GM19463 (cell line): Measurements from ENCODE around the gene MGAT3.
"Not testable (repeated sequence)": the region's sequence is repeated elsewhere in the genome, so short reads cannot be mapped to it uniquely, and the experiment has no call there.

Experiments used
- ATAC-seq: cut with Tn5 transposase; IDR thresholded peaks from one replicate; pipeline ENCODE4 v1.9.1; 2021; ENCODE audit warnings: mild to moderate bottlenecking, moderate library complexity; ENCODE audit not compliant: unreplicated experiment

The MGAT3 gene

DNA sequence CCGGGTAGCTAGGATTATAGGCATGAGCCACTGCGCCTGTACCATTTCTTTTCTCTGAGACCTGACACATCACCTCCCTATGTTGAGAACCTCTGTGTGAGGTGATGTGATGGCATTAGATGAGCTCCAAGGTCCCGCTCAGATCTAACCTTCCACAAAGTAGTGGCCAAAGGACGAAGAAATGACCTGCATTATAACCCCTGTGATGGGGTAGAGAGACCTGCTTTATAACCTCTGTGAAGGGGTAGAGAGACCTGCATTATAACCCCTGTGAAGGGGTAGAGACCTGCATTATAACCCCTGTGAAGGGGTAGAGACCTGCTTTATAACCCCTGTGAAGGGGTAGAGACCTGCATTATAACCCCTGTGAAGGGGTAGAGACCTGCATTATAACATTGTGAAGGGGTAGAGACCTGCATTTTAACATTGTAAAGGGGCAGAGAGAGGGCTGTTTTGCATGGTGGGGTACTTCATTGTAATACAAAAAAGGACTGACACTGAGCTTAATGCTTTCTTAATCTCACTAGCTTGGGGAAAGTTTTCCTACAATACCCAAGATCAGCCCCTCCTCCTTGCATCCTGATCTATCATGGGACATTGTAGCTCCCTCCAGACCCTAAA, 53.8 kb downstream of the MGAT3 start:
- ATAC-seq = no peak

DNA sequence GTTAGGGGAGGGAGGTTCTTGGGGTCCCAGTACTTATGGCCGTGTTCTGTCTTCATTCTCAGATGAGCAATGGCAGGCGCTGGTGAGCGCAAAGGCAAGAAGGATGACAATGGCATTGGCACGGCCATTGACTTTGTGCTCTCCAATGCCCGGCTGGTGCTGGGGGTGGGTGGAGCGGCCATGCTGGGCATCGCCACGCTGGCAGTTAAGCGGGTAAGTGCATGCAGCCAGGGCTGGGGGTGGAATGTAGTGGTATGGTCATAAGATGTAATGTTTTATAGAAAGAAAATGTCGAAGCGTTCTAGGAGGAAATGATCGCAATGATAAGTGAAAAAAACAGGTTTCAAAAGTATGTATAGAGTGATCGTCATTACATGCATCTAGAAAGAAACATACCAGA, 54.4 kb downstream of the MGAT3 start:
- no peak for ATAC-seq

DNA sequence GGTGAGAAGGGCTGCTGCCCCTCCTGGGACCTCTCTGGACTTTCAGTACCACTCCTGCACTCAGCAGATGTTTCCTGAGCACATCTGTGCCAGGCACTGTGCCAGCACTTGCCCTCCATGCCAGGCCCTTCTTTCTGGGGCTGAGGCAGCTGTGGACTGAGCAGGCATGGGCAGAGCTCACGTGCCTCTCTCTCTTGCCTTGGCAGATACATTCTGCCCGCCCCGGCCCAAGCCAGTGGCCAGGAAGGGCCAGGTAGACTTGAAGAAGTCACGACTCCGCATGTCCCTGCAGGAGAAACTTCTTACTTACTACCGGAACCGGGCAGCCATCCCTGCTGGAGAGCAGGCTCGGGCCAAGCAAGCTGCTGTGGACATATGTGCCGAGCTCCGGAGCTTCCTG, 55.2 kb downstream of the MGAT3 start:
- no peak for ATAC-seq

DNA sequence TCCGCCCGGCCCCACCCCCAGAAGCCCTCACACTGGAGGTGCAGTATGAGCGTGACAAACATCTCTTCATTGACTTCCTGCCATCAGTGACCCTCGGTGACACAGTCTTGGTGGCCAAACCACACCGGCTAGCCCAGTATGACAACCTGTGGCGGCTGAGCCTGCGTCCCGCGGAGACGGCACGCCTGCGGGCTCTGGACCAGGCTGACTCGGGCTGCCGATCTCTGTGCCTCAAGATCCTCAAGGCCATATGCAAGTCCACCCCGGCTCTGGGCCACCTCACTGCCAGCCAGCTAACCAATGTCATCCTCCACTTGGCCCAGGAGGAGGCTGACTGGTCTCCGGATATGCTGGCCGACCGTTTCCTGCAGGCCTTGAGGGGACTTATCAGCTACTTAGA, 57.0 kb downstream of the MGAT3 start:
- no peak for ATAC-seq

DNA sequence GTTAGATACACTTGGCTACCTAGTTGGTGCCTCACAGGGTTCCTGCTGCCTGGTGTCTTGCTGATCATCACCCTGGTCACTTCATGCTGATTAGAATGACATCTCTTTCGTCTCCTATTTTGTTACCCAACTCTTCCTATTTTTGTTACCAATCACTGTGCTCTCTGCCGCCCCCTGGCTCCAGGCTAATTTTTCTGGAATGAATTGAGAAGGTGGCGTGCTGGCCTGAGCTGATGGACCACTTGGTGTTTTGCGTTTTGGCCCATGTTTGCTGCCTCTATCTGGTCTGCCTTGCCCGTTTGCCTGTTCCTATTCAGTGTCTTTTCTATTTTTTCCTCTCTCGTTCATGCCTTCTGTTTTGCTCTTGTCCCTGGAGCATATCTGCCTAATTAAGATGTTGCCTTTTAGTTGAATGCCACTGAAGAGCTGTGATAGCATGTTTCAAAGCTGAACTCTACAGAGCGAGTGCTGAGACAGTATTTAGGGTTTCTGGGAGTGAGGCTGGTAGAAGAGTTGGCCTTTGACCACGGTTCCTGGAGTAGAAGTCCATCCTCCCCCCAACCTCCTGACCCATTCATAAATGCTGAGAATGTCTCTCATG, 57.7 kb downstream of the MGAT3 start:
- no peak for ATAC-seq

DNA sequence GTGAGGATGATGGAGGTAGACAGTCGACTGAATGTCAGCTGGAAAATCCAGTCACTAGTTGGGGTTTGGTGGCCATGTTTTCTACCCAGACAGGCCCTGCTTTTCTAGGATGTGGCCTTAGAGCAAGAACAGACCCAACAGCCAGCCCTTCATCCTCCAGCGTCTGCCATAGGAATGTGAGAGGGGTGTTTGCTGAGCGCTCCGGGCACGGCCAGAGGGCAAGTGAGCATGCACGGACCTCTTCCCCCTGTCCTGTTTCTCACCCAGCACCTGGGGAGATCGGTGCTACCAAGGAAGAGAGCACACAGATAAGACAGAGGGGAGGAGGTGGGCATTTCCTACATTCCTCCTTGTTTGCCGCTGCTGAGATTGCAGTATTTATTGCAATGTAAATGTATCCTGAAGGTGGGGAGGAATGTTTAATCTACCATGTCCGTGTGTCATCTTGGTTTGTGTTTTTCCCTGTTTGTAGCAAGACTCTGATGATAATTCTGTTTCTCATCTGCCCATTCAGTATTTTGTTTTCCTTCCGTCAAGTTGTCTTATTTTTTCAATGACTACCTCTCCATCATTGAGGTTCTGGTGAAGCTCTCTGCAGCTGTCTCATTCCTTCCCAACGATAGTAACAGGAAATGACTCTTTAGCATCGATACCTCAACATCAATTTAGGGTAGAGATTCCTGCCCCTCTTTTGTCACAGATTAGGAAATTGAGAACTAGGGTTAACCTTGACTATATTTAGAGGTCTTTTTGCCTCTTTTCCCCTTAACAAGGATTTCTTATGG, 58.6 kb downstream of the MGAT3 start:
- no peak for ATAC-seq

DNA sequence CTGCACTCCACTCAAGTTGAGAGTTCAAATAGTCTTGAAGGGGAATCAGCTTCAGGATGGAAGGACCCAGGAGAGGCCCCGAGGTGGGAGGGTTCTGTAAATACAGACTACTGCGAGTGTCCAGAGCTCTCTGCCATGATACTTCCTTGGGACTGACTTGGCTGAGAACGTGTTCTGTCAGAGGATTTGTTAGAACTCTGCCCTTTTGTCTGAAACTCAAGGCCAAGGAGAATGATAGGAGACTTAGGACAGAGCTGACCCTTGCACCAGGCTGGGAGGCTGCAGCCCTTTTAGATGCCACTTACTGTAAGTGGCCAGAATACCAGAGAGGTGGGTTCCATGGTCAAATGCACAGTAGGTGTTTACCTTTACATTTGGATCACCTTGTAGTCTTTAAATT, 60.7 kb downstream of the MGAT3 start:
- ATAC-seq = no peak

DNA sequence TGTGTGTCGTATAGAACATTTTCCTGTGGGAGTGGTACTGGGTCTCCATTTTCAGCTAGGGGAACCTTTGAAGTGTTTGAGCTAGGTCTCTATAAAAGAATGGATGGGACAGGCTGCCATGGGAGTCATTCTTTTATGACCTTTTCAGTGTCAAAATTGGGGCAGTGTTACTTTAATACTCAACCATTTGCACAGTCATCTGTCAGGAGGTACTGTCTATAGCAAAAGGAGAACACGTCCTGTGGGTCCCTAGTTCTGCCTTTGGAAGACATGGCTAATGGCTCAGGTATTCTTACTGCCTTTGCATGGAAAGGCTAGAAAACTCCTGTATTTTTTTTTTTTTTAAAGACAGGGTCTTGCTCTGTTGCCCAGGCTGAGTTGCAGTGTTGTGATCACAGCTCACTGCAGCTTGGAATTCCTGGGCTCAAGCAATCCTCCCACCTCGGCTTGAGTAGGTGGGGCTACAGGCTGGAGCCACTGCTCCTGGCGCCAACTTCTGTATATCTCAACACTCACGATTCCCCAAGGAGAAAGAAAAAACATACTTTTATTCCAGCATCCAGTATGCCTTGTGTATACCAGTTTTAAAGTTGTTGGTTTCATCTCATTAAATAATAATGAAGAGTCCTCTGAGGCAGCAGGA, 61.5 kb downstream of the MGAT3 start:
- ATAC-seq = no peak

DNA sequence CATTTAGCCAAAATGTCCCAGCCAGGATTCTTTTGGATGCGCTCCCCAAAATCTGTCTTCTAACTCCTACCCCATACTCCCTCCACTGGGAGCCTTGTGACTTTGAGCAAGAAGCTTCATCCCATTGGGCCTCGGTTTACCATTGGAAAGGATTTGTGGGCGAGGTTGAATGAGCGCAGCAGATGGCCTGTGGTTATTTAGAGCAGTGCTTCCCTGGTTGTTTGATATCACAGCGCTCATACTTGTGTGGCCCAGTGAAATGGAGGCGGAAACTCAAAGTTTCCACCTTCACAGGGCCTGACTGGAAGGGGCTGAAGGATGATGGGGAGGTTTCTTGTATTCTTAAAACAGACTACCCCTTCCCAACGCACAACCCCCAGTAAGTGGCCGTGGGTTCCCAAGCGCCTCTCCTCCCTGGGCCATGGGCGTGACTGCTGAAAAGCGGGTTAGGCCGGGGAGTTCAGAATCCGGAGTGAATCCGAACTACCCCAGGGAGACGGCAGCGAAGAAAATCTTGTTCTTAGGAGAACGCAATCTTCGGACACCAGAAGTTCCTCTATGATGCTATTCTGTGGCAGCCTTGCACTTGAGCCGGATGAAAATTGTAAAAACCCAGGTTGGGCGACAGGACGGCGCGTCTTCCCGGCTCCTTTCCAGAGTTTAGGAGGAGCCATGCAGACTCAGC, 62.3 kb downstream of the MGAT3 start:
- ATAC-seq = no peak

DNA sequence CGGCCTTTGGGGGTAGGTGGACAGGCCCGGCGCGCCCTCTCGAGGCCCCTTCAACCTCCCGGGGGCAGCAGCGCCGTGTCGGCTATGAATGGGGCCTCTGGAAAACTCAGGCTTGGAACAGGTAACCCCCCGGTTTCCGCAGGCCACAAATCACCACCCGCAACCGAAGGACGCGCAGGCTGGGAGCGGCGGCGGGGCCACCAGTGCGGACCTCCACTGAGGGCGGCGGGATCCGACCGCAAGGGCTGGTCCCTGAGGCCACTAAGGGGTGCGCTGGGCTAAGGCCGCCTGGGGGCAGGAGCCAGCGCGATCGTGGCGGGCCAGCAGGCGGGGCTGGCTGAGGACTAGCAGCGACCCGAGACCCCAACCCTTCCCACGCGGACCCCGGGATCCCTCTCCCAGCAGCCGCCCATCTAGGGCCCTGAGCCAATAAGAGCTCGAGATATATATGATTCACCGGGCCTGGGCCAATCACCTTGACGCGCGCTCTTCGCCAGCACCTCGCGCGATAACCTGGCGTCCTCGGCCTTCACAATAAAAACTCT, 62.9 kb downstream of the MGAT3 start:
- ATAC-seq = peak; percentile 86

DNA sequence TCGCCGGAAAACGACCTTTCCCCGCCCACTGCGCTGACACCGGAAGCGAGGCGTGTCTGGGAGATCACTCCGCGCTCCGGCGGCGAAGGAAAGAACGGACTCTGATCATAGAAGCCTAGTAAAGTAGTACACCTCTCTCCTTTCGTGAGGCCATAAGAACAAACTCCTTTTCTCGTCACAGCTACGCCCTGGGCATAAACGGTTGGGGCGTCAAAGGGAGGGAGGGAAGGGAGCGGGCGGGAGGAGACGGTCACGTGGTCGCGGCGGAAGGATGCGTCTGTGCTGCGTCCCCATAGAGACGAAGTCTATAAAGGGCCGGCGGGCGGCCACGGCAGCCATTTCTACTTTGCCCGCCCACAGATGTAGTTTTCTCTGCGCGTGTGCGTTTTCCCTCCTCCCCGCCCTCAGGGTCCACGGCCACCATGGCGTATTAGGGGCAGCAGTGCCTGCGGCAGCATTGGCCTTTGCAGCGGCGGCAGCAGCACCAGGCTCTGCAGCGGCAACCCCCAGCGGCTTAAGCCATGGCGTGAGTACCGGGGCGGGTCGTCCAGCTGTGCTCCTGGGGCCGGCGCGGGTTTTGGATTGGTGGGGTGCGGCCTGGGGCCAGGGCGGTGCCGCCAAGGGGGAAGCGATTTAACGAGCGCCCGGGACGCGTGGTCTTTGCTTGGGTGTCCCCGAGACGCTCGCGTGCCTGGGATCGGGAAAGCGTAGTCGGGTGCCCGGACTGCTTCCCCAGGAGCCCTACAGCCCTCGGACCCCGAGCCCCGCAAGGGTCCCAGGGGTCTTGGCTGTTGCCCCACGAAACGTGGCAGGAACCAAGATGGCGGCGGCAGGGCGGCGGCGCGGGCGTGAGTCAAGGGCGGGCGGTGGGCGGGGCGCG, 63.7 kb downstream of the MGAT3 start, which contains the start of gene ATF4:
Gene ATF4, plus strand, starts transcription at position 337 of the 880 bp plus-strand sequence. CDS start 884 bp downstream, outside the sequence.
- ATAC-seq = peak; percentile 25

DNA sequence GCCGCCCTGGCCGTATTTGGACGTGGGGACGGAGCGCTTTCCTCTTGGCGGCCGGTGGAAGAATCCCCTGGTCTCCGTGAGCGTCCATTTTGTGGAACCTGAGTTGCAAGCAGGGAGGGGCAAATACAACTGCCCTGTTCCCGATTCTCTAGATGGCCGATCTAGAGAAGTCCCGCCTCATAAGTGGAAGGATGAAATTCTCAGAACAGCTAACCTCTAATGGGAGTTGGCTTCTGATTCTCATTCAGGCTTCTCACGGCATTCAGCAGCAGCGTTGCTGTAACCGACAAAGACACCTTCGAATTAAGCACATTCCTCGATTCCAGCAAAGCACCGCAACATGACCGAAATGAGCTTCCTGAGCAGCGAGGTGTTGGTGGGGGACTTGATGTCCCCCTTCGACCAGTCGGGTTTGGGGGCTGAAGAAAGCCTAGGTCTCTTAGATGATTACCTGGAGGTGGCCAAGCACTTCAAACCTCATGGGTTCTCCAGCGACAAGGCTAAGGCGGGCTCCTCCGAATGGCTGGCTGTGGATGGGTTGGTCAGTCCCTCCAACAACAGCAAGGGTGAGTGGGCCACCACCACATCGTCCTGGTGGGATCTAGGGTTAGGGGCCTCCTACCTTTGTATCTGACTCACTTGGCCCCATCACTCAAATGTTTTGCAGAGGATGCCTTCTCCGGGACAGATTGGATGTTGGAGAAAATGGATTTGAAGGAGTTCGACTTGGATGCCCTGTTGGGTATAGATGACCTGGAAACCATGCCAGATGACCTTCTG, 64.5 kb downstream of the MGAT3 start:
- not testable (repeated sequence) for ATAC-seq

DNA sequence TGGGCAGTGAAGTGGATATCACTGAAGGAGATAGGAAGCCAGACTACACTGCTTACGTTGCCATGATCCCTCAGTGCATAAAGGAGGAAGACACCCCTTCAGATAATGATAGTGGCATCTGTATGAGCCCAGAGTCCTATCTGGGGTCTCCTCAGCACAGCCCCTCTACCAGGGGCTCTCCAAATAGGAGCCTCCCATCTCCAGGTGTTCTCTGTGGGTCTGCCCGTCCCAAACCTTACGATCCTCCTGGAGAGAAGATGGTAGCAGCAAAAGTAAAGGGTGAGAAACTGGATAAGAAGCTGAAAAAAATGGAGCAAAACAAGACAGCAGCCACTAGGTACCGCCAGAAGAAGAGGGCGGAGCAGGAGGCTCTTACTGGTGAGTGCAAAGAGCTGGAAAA, 65.3 kb downstream of the MGAT3 start:
- not testable (repeated sequence) for ATAC-seq

DNA sequence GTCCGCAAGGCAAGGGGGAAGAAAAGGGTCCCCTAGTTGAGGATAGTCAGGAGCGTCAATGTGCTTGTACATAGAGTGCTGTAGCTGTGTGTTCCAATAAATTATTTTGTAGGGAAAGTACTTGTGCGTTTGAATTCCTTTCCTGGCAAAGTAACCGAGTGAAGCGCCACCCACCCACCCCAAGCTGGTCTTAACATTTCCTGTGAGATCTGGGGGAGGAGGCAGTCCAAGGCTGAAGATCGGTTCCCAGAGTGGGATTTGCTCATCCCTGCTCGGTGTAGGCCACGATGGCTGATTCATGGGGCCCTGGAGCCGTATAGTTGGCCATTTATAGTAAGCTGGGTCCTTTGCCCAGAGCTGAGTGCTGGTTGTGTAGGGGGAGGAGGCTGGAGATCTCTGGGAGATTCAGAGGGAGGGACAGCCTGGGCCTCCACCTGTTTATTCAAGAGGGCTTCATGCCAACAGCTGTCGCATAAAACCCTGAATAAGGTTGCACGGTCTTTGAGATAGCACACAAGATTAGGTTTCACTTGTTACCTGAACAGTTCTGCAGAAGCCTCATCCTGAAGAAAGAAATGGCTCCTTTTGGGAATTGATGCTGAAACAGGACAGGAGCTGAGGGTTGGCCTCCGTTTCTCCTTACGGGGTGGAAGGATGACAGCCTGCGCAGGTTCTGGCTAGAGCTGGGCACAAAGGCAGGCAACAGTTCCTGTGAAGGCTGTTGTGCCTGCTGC, 65.9 kb downstream of the MGAT3 start:
- ATAC-seq = no peak

DNA sequence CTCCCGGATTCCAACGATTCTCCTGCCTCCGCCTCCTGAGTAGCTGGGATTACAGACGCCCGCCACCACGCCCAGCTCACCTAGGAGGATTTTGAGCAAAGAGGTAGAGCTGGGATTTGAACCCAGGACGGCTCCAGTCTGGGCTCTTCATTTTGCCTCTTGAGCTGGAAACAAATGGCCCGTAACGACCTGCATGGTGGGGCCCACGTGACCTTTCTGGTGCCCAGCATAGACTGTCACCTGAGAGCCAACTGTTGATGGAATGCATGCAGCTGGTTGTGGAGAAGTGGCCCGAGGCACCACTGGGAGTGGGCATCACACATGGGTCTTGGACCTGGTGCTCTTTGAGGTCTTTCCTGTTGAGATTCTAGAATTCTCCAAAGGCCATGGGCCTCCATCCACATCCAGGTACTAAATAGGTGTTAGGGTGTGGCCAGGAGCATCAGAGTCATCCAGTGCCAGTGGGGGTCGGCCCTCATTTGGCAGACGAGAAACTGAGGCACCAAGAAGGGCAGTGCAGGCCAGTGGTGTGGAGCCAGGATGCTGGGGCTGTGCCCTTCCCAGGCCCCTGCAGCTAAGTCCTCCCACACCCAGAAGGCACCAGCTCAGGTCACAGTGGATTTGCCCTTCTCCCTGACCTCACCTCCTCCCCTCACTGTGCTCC, 67.4 kb downstream of the MGAT3 start:
- no peak for ATAC-seq

DNA sequence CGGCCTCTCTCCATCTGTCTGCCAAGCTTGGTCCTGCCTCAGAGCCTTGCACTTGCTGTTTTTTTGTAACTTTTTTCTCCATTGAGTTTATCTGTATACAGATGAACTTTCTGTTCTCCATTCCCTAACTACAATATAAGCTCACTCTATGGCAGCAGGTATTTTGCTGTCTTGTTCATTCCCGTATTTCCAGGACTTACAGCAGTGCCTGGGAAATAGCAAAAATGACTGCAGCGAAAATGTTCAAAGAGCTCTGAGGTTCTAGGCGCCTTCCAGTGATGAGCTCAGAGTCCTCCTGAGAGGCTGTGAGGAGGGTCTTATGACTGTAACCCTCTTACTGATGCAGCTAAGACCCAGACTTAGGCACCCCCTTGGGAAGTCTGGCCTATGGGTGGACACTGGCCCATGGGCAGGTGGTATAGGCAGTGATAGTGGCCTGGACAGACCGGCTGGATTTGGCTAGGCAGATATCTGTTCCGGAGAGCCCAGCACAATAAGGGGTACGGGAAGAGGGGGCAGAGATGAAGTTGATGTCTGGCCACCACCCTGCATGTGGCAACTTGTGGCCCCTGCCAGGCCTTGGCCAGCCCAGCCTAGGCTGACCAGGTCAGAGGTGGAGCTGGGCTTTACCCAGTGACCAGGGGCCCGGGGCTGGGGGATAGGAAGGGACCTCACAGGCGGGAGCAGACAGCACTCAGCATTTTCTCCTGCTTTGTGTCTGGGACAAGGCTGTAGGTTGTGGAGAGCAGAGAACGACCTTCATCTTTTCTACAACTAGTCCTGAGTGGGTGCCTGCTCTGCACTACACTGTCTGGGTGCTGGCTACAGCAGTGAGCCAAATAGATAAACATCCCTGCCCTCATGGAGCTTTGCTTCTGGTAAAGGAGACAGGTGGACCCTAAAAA, 68.2 kb downstream of the MGAT3 start:
- no peak for ATAC-seq

DNA sequence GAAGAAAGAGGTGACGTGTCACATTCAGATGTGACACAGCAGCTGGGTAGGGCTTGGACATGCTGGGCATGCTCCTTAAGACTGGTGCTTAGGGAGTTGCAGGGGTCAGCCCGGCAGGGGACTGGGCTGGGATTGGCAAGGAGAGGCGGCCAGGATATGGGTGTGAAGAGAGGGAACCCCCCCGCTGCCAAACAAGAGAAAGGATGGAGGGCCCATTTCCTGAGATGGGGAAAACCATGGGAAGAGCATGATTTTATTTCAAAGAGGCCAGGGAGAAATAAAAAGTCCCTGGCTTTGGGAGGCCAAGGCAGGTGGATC, 68.8 kb downstream of the MGAT3 start:
- ATAC-seq = no peak
